COLO829 (cell line): ENCODE data around the gene FGF21.

Experiments used
- DNase-seq: peaks from one replicate; pipeline ENCODE4 v3.0.0; 2012; ENCODE audit warnings: low spot score

The FGF21 gene

DNA sequence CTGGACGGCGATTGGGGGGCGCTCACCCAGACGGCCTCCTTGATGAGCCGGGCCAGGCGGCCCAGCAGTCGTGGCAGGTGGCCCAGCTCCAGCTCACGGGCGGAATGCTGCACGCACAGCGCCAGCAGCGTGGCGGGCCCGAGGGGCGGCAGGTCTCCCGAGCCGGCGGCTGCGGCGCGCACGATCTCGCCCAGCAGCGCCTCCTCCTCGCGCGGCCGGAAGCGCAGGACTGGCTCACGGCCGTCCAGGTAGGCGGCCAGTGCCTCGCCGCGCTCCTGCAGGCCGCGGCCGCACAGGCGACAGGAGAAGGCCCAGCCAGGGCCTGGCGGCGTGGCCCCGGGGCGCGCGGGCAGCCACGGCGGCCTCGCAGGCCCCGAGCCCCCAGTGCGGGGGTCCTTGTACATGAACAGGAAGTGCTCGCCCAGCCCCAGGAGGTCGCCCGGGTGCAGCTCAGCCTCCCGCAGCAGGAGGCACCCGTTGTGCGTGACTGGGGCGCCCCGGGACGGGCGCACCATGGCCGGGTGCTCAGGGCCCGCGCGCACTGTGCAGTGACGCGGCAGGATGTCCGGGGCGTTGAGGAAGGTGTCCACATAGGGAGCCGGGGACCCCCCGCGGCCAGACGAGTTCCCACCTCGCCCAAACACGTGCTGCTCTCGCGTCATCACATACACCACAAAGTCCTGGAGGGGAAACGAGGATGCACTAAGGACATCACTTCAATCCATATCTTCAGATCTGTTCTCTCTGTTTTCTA is 26.2 kb upstream of the FGF21 start:
- DNase-seq, result no peak

DNA sequence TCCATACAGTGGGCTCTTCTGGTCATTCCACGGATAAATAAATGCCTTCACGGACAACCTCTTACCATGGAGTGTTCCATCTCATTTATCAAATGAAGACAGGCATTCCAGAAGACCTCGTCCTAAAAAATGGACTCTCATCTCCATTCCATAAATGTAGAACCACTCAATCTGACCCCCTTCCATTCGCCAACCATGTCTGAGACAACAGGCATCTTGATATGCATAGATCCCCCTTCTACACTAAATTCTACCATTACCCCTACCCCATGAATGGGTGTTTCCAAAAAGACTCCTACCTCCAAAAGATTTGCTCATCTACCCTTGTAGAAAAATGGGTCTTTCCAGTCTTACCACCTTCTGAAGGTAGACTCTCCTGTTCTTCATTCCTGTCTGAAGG is 23.9 kb upstream of the FGF21 start:
- no peak for DNase-seq

DNA sequence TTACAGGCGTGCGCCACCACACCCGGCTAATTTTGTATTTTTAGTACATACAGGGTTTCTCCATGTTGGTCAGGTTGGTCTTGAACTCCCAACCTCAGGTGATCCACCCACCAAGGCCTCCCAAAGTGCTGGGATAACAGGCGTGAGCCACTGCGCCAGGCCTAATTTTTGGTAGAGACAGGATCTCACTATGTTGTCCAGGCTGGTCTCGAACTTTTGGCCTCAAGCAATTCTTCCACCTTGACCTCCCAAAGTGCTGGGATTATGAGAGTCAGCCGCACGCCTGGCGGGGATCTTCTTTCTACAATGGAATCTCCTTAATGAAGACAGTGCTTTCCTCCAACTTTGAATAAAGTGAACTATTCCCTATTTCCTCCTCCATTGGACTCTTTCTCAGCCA is 20.7 kb upstream of the FGF21 start:
- no peak for DNase-seq

DNA sequence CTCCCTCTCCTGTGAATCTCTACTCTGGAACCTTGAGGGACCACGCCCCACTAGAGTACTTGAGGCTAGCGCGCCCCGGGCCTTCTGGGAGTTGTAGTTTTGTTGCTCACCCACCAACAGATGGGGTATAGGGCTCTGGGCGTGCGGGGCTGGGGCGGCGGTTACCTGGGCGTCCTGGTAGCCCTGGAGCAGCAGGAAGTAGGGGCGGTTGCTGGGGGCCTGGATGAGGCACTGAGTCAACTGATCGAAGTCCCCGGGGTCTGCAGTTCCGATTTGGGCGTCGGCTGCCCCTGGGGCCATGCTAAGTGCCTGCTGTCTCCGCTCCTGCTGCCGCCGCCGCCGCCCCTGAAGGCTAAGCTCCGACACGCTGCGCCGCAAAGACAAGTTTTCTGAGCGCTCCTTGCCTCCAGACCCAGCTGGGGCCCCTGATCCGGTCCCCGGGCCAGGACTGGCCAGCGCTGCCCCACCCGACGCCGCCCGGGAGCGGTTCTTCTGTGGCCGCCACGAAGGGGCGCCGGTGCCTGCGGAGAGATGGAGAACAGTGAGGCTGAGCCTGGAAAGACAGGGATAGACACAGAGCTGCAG is 20.2 kb upstream of the FGF21 start:
- DNase-seq, result no peak

DNA sequence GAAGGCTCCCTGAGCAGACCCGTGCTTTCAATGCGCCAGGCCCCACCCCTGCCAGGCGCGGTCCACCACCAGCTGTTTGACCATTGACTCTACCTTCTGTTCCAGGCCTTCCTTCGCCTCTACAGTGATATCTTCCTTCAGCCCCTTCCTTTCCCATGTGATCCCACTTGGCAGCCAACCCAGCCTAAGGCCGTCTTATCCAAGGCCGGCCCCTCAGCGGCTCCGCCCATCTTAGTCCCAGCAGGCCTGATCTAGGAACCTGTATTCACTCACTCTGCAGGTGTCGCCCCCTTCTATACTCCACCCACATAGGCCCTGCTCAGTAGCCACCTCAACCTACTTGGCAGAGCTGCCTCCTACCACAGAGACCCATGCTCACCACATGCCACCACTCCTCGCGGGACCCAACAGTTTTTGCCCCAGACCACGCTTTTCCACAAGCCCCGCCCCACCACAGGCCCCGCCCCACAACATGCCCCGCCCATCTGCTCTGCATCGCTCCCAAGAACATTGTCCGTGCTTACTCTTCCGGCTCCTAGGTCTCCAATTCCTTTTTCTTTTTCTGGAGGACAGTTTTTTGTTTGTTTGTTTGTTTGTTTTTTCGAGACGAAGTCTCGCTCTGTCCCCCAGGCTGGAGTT is 17.8 kb upstream of the FGF21 start:
- DNase-seq, result no peak

DNA sequence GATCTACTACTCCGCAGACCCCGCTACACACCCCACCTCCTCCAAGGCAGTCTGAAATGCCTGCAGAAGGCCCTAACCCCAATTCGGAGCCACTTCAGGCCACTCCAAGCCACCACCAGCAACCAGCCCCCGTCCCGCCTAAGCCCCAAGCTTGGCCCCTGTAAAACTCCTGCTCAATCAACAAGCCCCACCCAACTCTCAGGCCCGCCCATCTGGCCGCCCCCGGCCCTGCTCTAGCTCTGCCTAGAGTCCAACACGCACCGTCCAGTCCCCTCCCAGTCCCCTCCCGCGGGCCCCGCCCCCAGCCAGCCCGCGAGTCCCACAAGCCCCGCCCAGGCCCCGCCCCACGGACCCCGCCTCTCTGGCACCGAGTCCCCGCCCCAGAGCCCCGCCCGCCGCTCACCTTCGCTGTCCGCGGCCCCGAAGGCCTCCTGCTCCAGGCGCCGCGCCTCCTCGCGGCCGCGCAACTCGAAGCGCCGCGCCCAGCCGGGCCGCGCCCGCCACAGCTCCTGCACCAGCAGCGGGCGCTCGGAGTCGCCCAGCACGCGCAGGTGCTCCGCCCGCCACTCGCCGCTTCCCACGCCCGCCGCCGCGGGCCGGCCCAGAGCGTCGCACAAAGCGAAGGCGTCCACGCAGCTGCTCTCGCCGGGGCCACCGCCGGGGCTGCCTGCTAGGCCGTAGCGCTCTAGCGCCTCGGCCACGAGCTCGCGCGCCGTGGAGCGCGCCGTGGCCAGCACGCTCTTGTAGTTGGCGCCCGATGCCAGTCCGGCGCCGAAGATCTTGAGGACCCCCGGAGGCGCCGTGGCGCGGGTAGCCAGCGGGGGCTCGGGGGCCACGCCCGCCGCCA is 16.5 kb upstream of the FGF21 start:
- peak; percentile 94 for DNase-seq

DNA sequence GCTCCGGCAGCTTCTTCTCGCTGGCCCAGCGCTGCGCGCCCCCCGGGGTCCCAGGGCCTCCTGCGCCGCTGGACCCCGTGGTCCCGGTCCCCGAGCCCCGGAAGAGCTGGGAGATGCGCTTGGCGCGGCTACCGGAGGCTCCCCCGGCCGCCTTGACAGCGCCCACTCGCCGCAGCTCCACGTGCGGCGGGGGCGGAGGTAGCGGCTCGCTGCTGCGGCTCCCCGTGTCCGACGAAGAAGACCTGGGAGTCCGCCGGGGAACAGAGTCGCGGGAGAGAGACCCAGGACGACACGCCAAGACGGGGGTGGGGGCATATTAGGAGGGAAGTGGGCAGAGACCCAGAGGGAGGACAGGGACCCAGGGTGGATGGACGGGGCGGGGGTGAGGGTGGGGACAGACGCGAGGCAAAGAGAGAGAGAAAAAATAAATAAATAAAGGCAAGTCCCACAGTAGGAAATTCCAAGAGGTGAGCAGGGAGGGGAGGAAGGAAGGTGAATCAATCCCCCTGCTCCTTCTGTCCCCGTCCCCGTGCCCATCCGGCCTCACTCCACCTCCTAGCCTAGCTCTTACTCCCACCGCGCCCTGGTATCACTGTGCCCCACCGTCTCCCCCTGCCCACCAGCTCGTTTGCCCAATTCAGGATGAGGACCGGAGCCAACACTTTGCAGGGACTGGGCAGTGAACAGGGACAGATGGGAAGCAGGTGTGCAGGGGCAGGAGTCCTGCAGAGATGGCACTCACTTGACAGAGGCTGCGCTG is 15.7 kb upstream of the FGF21 start:
- no peak for DNase-seq

DNA sequence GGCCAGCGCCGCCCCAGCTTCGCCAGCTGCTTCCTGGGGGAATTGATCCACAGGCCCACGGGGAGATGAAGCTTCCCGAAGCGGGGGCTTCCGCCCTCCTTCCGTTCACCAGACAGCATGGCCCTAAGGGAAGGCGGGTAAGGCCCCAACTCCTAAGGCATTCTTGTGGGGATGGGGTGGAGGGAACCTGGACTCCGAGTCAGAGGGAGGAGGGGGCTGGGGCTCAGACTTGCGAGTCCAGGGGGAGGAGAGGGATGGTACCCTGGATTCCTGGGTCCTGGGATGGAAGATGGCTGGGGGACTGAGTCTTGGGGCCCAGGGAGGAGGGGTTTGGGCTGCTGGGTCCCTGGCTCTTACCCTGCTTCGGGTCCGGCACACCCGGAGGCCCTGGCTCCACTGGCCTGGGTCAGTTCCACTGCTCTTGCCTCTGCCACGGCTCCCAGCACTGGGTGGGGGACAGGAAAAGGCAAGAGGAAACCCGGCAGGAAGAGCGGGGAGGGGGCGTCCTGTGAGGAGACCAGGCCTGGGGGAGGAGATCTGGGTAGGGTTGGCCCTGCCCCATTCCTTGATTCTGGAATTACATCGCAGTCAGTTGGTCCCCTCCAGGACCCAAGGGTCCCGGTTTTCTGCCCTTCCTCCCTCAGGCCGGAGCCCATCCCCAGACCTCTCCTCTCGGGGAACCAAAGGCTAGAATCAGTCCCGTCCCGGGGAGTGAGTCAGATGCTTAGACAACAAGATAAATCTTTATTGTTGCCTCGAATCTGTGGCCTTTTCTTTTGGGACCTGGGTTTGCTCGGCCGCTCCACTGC is 15.0 kb upstream of the FGF21 start, which contains the start of gene RASIP1:
Gene RASIP1 (minus strand): TSS at position 447 of the 809 bp plus-strand sequence. CDS start 328 bp downstream, at position 119.
- DNase-seq, result no peak

DNA sequence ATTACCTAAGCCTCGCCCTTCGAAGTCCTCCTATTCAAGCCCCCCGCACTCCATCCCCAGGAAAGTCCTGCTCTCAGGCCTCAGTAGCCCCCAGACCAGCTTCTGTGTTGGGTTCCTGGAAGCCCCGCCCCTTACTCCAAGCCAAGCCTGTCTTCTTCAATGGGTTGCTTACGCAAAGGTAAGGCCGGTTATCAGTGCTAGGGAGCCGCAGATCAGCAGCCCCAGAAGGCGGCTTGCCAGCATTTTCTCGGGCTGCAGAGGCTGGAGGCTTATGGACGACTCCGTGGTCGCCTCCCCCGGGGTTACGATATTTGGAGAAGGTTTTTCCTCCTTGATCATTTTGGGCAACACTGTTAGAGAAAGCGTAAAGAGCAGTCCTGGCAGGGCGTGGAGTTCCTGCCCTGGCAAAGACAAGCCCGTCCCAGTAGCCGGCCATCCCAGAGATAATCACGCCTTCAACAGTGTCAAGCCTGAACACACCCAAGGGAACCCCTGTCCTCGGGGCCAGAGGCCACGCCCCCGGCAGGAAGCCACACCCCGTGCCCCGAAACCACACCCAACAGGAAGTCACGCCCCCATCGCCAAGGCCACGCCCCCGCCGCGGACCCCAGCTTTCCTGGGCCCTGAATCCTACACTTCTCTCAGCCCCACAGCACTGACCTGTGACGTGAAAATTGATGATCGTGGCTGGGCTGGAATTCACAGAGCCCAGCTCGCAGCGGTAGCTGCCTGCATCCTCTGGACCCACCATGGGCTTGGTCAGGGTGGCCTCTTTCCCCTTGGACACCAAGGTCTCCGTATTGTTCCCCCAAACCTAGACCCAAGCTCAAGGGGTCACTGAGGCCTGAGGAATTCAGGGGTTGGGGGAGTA is 14.0 kb upstream of the FGF21 start:
- DNase-seq, result peak; percentile 42

DNA sequence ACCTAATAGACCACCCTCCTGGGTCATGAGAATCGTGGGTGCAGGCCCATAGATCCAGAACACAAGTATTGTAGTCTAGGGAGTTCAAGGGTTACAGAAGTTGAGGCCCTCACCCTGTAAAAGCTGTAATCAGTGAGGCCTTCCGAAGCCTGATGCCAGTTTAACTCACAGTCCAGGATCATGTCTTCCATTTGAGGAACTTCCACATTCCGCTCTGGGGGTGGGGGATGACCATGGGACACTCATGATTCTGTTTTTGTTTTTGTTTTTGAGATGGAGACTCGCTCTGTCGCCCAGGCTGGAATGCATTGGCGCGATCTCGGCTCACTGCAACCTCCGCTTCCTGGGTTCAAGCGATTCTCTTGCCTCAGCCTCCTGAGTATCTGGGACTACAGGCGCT is 13.2 kb upstream of the FGF21 start:
- DNase-seq, result no peak

DNA sequence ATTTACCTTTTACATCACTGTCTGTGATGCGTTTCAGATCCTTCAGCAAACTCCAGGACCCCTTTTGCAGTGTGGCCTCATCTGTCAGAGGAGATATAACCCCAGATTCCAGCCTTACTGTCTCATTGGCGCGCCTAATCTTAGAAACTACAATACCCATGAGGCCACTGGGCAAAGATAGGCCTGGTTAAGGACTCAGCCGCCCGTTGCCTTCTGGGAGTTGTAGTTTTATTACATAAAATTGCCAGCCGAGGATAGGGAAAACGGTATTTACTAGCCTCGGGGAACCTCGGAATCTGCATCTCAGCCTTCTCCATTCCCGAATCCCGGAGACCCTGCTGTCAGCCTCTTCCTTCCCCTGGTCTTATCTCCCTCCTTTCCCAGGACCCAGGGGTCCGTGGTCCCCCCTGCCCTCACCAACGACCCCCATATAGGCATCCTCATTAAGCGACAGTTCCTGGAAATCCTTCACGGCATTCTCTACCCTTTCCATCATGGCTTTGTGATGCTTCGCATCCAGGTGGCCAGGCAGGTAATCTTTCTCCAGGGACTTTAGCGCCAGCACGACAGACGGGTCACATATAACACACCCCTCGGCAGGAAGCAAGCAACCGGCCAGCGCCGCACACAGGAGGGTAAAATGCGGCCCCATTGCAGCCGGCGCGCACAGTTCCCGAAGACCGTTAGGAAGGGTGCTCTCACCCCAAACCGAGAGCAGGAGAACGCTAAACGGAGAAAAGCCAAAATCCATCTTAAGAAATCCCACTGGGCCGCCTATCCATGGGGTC is 9.9 kb upstream of the FGF21 start:
- DNase-seq, result peak; percentile 83

DNA sequence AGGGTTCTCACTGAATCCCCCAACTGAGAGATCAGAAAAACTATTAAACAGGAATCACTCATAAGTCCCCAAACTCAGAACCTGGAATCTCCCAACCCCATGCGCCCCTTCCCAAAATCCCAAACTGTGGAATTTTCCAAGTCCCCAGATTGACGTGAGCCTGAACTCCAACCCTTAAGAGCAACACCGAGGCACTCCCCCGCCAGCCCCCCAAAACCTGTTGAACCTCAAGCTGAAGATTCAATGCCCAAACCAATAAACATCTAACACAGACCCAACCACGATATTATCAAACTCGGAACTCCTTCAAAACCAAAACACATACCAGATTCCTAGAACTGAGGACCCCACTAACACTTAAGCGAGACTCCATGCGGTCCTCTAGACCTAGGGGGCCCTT is 9.2 kb upstream of the FGF21 start:
- DNase-seq, result no peak

DNA sequence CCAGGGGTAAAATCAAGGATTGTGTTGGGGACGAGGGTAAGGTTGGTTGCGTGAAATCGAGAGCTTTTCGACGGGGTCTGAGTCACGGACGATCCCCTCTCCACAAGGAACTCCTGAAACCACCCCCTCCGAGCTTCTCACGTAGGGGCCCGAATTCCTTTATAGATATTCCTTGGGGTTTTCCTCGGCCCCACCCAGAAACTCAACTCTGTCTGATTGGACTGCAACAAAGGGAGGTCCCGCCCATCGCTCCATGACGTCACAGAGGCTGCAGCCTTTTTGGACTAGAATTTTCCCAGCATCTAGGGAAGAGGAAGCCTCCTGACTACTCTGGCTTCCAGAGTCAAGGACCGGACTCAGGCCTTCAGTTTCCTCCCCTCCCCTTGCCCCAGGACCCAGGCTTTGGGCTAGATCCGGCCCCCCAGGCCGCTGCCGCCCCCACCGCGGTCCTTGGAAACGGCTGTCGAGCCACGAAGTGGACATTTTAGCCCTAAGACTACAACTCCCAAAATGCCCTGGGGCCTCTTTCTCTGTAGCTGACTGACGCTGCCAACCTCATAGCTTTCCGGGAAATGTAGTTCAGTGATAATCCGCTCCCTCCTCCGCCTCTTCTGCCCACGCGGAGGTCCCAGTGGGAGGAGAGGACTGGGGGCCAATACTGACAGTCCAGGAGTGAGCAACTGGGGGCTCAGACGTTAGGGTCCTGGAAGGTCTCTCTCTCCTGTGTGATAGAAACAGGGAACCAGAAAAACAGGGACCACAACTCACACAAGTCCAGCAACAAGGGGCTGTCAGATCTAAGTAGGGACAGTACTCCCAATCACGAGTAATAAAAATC is 8.4 kb upstream of the FGF21 start, which contains the start of gene IZUMO1:
Gene IZUMO1 (minus strand): TSS at position 172 of the 838 bp plus-strand sequence. CDS start 1,050 bp downstream, outside the sequence.
- peak; percentile 92 for DNase-seq

DNA sequence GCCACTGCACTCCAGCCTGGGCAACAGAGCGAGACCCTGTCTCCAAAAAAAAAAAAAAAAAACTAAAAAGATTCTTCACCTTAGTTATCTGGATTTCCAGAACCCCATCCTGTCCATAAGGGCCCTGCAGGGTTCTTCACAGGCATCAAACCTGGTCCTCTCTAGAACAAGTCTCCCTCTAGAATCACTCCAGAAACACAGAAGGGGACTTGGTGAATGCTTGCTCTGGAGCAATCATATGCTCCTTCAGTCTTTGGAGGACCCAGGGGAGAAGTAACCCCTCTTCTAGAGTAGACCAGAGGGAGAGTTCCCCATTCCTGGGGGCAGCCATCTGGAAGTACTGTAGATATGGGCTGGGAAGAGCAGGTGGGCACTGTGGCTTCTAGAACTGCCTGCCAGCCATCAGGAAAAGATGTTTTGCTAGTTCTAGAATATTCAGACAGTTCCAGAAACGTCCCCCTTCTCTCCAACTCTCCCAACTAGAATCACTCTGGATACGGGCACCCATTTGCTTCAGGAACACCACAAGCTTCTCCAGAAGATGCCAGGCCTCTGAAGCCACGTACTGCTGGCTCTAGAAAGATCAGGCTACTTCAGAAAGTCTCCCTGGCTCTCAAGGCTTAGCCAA is 5.6 kb upstream of the FGF21 start:
- no peak for DNase-seq

DNA sequence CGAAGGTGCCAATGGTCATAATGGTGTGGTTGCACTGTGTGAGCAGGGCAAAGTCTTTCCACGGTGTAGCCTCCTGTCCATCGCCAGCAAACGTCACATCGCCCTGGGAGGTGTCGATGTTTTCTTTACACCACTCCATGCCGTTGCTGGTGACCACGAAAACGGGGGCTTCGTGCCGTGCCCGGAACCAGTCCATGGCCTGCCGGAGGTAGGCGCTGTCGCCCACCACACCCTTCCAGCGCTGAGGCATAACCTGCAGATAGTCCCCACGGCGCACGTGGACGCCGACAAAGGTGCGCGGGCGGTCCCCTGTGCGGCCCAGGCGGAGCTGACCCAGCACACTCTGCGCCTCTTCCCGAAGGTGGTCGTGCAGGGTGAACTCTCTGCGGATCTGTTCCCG is 5.0 kb upstream of the FGF21 start:
- DNase-seq, result no peak

DNA sequence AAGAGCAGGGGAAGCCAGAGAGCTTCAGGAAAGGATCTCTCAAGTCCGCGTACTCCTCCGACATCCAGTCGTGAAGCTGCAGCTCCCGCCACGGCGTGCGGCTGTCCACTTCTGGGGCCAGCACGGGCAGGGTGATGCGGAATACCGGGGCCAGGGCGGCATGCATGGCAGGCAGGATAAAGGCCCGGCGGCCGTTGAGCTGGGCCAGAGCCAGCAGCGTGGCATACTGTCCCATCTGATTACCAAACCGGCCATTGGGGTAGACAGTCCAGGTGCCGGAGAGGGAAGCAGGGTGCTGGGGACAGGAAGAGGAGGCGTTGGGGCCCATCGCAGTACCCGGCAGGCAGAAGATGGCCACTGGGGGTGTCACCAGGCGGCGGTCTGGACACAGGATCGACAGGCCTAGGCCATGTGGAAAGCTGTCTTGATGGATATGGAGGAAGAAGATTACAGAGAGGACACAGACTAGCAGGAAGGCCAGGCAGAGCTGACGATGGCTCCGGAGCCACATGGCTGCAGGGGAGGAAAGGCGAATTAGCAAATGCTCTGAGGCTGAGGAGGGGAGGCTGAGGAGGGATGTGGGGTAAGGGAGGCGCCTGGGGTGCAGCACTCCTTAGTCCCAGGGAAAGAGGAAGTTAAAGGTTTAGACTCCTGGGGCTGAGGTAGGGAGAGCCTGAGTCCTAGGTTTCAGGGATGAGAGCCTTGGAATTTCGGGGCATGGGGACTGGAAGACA is 4.4 kb upstream of the FGF21 start:
- DNase-seq, result no peak
